Measurements from ENCODE around the gene LAMA3.

- no peak for TF ChIP-seq CTCF (IDR thresholded peaks at IDR 0.05 in 2 of 3, conservative IDR thresholded peaks at IDR 0.05 in 1 of 3; ENCODE audit: borderline replicate concordance in 1 of 3, insufficient read depth in 1 of 3, low read depth in 2 of 3, low read length in 2 of 3)
- TF ChIP-seq SIN3A (IDR thresholded peaks at IDR 0.05; ENCODE audit: low read depth), result no peak
- TF ChIP-seq FOSL1 (IDR thresholded peaks at IDR 0.05; ENCODE audit: low read depth), result no peak
- TF ChIP-seq SP1 (IDR thresholded peaks at IDR 0.05; ENCODE audit: low read depth), result no peak
- TF ChIP-seq POLR2A (IDR thresholded peaks at IDR 0.05; ENCODE audit: borderline replicate concordance, extremely low read depth, insufficient read depth, insufficient read length), result no peak
- TF ChIP-seq MAX (IDR thresholded peaks at IDR 0.05), result no peak
- no peak for TF ChIP-seq EZH2phosphoT487 (IDR thresholded peaks at IDR 0.05; ENCODE audit: borderline replicate concordance)
- TF ChIP-seq SRF (IDR thresholded peaks at IDR 0.05; ENCODE audit: low read depth), result no peak
- no peak for TF ChIP-seq ZFX (IDR thresholded peaks at IDR 0.05)
- TF ChIP-seq EZH2 (IDR thresholded peaks at IDR 0.05), result no peak
- no peak for TF ChIP-seq POLR2AphosphoS5 (IDR thresholded peaks at IDR 0.05; ENCODE audit: low read depth, low read length)
- no peak for TF ChIP-seq ATF3 (IDR thresholded peaks at IDR 0.05)
- no peak for TF ChIP-seq RAD21 (IDR thresholded peaks at IDR 0.05; ENCODE audit: low read depth)
- TF ChIP-seq, protein P1, sequence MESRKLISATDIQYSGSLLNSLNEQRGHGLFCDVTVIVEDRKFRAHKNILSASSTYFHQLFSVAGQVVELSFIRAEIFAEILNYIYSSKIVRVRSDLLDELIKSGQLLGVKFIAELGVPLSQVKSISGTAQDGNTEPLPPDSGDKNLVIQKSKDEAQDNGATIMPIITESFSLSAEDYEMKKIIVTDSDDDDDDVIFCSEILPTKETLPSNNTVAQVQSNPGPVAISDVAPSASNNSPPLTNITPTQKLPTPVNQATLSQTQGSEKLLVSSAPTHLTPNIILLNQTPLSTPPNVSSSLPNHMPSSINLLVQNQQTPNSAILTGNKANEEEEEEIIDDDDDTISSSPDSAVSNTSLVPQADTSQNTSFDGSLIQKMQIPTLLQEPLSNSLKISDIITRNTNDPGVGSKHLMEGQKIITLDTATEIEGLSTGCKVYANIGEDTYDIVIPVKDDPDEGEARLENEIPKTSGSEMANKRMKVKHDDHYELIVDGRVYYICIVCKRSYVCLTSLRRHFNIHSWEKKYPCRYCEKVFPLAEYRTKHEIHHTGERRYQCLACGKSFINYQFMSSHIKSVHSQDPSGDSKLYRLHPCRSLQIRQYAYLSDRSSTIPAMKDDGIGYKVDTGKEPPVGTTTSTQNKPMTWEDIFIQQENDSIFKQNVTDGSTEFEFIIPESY (IDR thresholded peaks at IDR 0.05; ENCODE audit: extremely low read depth, insufficient replicate concordance, low read length), result no peak
Observed at GRCh38 chr18:23864624-23865023, 175.4 kb downstream of the LAMA3 start.

Measured in HCT116 (cell line).